GM12878 (cell line): ENCODE data around the gene ANKRD55. TPM values are rescaled to one million over a fixed set of nuclear protein-coding genes. Genes with fewer than 3 reads are reported as not detected.

Experiments
- ATAC-seq: fragments of 200-7000 bp; cut with Tn5 transposase; 3 replicates; pipeline ENCODE4 v1.9.1; 2020; ENCODE audit warnings: mild to moderate bottlenecking, moderate library complexity
- BruUV-seq: library from RNA; stranded (reverse); fragments of 400-500 nt; replicated peaks from 2 replicates; lab custom pipeline; 2021; lab: Mats Ljungman, UMichigan
- CTCF ChIA-PET: fragments of 300-600 bp; sonication (Branson Sonifier 250); formaldehyde crosslinking; extraction: SDS; loops from one replicate; lab custom pipeline; 2021; ENCODE audit warnings: inconsistent platforms; lab: Yijun Ruan, JAX
- POLR2A ChIA-PET: fragments of 350-600 bp; formaldehyde crosslinking; extraction: SDS; loops from one replicate; lab custom pipeline; 2021; ENCODE audit warnings: inconsistent platforms; lab: Charles Lee
- RAD21 ChIA-PET: fragments of 300-600 bp; sonication (Branson Sonifier 250); formaldehyde crosslinking; loops from one replicate; lab custom pipeline; 2023; ENCODE audit warnings: antibody characterized with exemption; ENCODE audit not compliant: unreplicated experiment; lab: Charles Lee
- SMC1A ChIA-PET: fragments of 300-600 bp; sonication (Branson Sonifier 250); formaldehyde crosslinking; loops from one replicate; lab custom pipeline; 2023; ENCODE audit not compliant: unreplicated experiment, uncharacterized antibody; lab: Charles Lee
- DNase-seq: peaks from one replicate; pipeline ENCODE4 v3.0.0-alpha.2; 2011; ENCODE audit warnings: low read depth, low spot score
- FAIRE-seq: peaks from 3 replicates; lab custom pipeline; 2011; peaks lifted over from hg19 to GRCh38; lab: Jason Lieb, UNC
- H2AFZ ChIP-seq: 2 replicates; pipeline ENCODE4 v1.6.0; 2011; ENCODE audit warnings: low read depth, low read length, control low read depth; ENCODE audit not compliant: control insufficient read depth
- H3K27ac ChIP-seq: 2 replicates; pipeline ENCODE4 v1.5.1; 2011; ENCODE audit warnings: control low read depth; ENCODE audit not compliant: control insufficient read depth, insufficient read depth
- H3K27me3 ChIP-seq, 2 experiments: replicated peaks in 1 of 2; 2 replicates each; pipeline versions ENCODE4 v1.6.0 to v1.6.1; 2011; ENCODE audit warnings: low read length in 1 of 2; ENCODE audit not compliant: control insufficient read depth in 2 of 2, insufficient read depth in 2 of 2
- H3K36me3 ChIP-seq, 2 experiments: 2 replicates each; pipeline ENCODE4 v1.5.1; 2011; ENCODE audit warnings: low read length in 1 of 2; ENCODE audit not compliant: control insufficient read depth in 2 of 2, insufficient read depth in 2 of 2
- H3K4me1 ChIP-seq: 2 replicates; pipeline ENCODE4 v1.6.1; 2011; ENCODE audit warnings: mild to moderate bottlenecking, low read length, moderate library complexity, mixed read lengths; ENCODE audit not compliant: control insufficient read depth, insufficient read depth
- H3K4me2 ChIP-seq: 2 replicates; pipeline ENCODE4 v1.6.0; 2011; ENCODE audit warnings: control low read depth; ENCODE audit not compliant: control insufficient read depth, insufficient read depth
- H3K4me3 ChIP-seq: fragments of 200-600 bp; sonication (generic); 2 replicates; pipeline ENCODE4 v1.5.1; 2016
- H3K79me2 ChIP-seq: 2 replicates; pipeline ENCODE4 v1.6.0; 2011; ENCODE audit warnings: low read length; ENCODE audit not compliant: control insufficient read depth, insufficient read depth
- H3K9ac ChIP-seq: 2 replicates; pipeline ENCODE4 v1.8.0; 2011; ENCODE audit warnings: low read length, control low read depth, mixed read lengths; ENCODE audit not compliant: control insufficient read depth, insufficient read depth
- H3K9me3 ChIP-seq: replicated peaks from 3 replicates; pipeline ENCODE4 v1.5.1; 2011; ENCODE audit warnings: mild to moderate bottlenecking, low read length; ENCODE audit not compliant: control insufficient read depth, insufficient read depth
- H4K20me1 ChIP-seq: 2 replicates; pipeline ENCODE4 v1.6.0; 2011; ENCODE audit not compliant: control insufficient read depth, insufficient read depth
- CBFB ChIP-seq: IDR thresholded peaks from 2 replicates; pipeline ENCODE4 v1.6.1; 2016; ENCODE audit warnings: antibody characterized with exemption, low read depth
- CEBPB ChIP-seq, 2 experiments: fragments of 150-350 bp in 1 of 2; IDR thresholded peaks; 2 replicates each; pipeline ENCODE4 v1.6.1; 2012 to 2014; ENCODE audit warnings: low read depth in 2 of 2, low read length in 2 of 2, borderline replicate concordance in 1 of 2, inconsistent platforms in 1 of 2
- CREB1 ChIP-seq: IDR thresholded peaks from 2 replicates; pipeline ENCODE4 v1.6.1; 2012; ENCODE audit warnings: low read depth, mild to moderate bottlenecking, inconsistent platforms
- CREM ChIP-seq: IDR thresholded peaks from 2 replicates; pipeline ENCODE4 v1.6.1; 2014; ENCODE audit warnings: antibody characterized with exemption, low read depth
- IRF4 ChIP-seq: IDR thresholded peaks from 2 replicates; pipeline ENCODE4 v1.6.1; 2011; ENCODE audit warnings: low read depth, low read length
- MEF2B ChIP-seq: fragments of 450-650 bp; IDR thresholded peaks from 2 replicates; pipeline ENCODE4 v1.6.1; 2018; ENCODE audit warnings: mild to moderate bottlenecking, moderate library complexity; ENCODE audit not compliant: partially characterized antibody, poor library complexity, severe bottlenecking
- MXI1 ChIP-seq: fragments of 150-350 bp; IDR thresholded peaks from 2 replicates; pipeline ENCODE4 v1.6.1; 2011; ENCODE audit warnings: low read depth, mild to moderate bottlenecking, inconsistent platforms, low read length, improper control_type of control experiment
- MYB ChIP-seq: fragments of 150-350 bp; IDR thresholded peaks from 2 replicates; pipeline ENCODE4 v1.6.1; 2014; ENCODE audit warnings: mild to moderate bottlenecking, low read depth, low read length, borderline replicate concordance
- NBN ChIP-seq: fragments of 450-650 bp; IDR thresholded peaks from 2 replicates; pipeline ENCODE4 v1.6.1; 2016
- NR2C2 ChIP-seq: IDR thresholded peaks from 2 replicates; pipeline ENCODE4 v1.6.1; 2011; ENCODE audit warnings: borderline replicate concordance, low read depth; ENCODE audit not compliant: control insufficient read depth, insufficient read length
- PAX8 ChIP-seq: fragments of 450-650 bp; IDR thresholded peaks from 2 replicates; pipeline ENCODE4 v1.6.1; 2017; ENCODE audit warnings: mild to moderate bottlenecking, moderate library complexity
- WGBS: methylation state at CpG from one replicate; pipeline ENCODE4 v1.1.6; 2016; ENCODE audit warnings: low lambda C conversion rate; ENCODE audit not compliant: insufficient replicate concordance, insufficient coverage; ENCODE audit errors: missing lambda C conversion rate; 5-methylcytosine and 5-hydroxymethylcytosine counted together
- in situ Hi-C: fragments of 300-500 bp; cut with MboI; formaldehyde crosslinking; loops from 9 replicates; pipeline ENCODE4 v1.14.3; 2018; ENCODE audit warnings: mixed read lengths
- intact Hi-C: fragments of 100-400 bp; cut with micrococcal nuclease; formaldehyde crosslinking; loops from one replicate; pipeline ENCODE4 v1.14.2; 2022; ENCODE audit not compliant: unreplicated experiment
- polyA plus RNA-seq, 11 experiments: library from polyadenylated mRNA; depleted of rRNA in 4 of 11; unstranded in 6 of 11; stranded (reverse) in 5 of 11; fragments of >200 nt; fragmentation: Nextera tagmentation in 4 of 11; fragmentation: Illumina TruSeq in 1 of 11; extraction: Ambion mirVana in 4 of 11; extraction: Trizol in 1 of 11; gene quantifications; 1 replicate in 1 of 11; 2 replicates in 10 of 11; pipeline versions ENCODE4 v1.2.1 to v1.2.3, GENCODE V29; 2011 to 2016; ENCODE audit warnings: inconsistent platforms in 2 of 11, missing spikeins in 2 of 11, low read depth in 1 of 11
- total RNA-seq, 4 experiments: library from RNA; depleted of rRNA in 3 of 4; stranded (reverse); fragments of >200 nt in 3 of 4; fragmentation: Illumina TruSeq in 1 of 4; extraction: Trizol in 1 of 4; gene quantifications; 2 replicates each; pipeline versions ENCODE4 v1.2.1 to v1.2.3, GENCODE V29; 2013 to 2021
- TF ChIP-seq, protein P1 (sequence below): IDR thresholded peaks from 2 replicates; pipeline ENCODE4 v1.6.1; 2012; ENCODE audit warnings: low read depth, low read length, improper control_type of control experiment
- TF ChIP-seq, protein P2 (sequence below), 3 experiments: IDR thresholded peaks in 2 of 3; conservative IDR thresholded peaks in 1 of 3; 2 replicates each; pipeline ENCODE4 v1.5.1; 2011; ENCODE audit warnings: low read depth in 3 of 3, low read length in 3 of 3, mild to moderate bottlenecking in 3 of 3, control low read depth in 2 of 3, moderate library complexity in 2 of 3, inconsistent platforms in 1 of 3, mixed read lengths in 1 of 3; ENCODE audit not compliant: control insufficient read depth in 2 of 3, insufficient read depth in 1 of 3; ENCODE audit errors: extremely low read depth in 1 of 3
- TF ChIP-seq, protein P3 (sequence below): fragments of 450-650 bp; IDR thresholded peaks from 2 replicates; pipeline ENCODE4 v1.6.1; 2016; ENCODE audit warnings: mild to moderate bottlenecking

Gene ANKRD55
- total and polyA plus RNA-seq, 10 of the 15 experiments (the other 5 are each of a cell fraction or from before 2014, with no cell fraction given) = 0.04 TPM; not detected in 9

DNA sequence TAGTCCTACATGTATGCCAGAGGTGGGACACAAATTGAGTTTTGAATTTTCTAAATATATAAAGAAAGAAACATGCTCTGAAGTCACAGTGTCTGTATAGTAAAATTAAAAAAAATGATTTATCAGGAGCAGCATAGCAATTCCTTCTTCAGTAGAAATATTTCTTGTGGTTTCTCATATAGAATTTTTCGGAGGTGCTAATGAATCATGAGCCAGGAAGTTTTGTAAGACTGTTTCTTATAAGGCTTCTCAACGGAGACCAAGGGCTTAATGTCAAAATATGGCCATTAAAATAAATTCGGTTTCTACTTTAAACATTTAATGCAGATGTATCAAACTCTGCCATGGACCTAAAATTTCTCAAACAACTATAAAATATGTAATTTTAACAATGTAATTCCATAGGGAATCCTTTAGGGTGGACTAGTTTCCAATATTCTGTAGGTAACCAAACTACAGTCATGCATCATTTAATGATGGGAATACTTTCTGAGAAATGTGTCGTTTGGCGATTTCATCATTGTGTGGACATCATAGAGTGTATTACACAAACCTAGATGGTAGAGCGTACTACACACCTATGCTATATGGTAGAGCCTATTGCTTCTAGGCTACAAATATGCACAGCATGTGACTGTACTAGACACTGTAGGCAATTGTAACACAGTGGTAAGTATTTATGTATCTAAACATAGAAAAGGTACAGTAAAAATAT, 66.3 kb downstream of the ANKRD55 start:
- Histone ChIP-seq H3K36me3 (no peaks in the 10 kb centered on the region), H2AFZ (no peak overlapping the region), H3K9ac (no peak overlapping the region), H3K27ac (no peak overlapping the region), H3K27me3 (no peaks in the 10 kb centered on the region; a peak in 2 of 4 replicates), H3K4me3 (no peak overlapping the region), H4K20me1 (no peaks in the 10 kb centered on the region), H3K4me2 (no peak overlapping the region), H3K4me1 (no peaks in the 10 kb centered on the region), H3K79me2 (no peaks in the 10 kb centered on the region), H3K9me3 (no peaks in the 10 kb centered on the region)
- POLR2A ChIA-PET = interaction anchor here (0.6 kb wide), 1 partner anchor 11 kb away, joined by 3 read pairs; no protein-coding TSS in a partner anchor
- in situ Hi-C loops = no loop called here
- RAD21 ChIA-PET = no interaction called here
- SMC1A ChIA-PET = interaction anchor here (0.6 to 1.3 kb wide), 2 partner anchors 12 to 34 kb away, joined by 4 read pairs; no protein-coding TSS in a partner anchor
- FAIRE-seq (no peak), DNase-seq (no peak), ATAC-seq (no peak)
- TF ChIP-seq CREB1 = no peak
- TF ChIP-seq MXI1 = no peak
- TF ChIP-seq, protein P1, sequence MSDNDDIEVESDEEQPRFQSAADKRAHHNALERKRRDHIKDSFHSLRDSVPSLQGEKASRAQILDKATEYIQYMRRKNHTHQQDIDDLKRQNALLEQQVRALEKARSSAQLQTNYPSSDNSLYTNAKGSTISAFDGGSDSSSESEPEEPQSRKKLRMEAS = no peak
- TF ChIP-seq, protein P2, sequence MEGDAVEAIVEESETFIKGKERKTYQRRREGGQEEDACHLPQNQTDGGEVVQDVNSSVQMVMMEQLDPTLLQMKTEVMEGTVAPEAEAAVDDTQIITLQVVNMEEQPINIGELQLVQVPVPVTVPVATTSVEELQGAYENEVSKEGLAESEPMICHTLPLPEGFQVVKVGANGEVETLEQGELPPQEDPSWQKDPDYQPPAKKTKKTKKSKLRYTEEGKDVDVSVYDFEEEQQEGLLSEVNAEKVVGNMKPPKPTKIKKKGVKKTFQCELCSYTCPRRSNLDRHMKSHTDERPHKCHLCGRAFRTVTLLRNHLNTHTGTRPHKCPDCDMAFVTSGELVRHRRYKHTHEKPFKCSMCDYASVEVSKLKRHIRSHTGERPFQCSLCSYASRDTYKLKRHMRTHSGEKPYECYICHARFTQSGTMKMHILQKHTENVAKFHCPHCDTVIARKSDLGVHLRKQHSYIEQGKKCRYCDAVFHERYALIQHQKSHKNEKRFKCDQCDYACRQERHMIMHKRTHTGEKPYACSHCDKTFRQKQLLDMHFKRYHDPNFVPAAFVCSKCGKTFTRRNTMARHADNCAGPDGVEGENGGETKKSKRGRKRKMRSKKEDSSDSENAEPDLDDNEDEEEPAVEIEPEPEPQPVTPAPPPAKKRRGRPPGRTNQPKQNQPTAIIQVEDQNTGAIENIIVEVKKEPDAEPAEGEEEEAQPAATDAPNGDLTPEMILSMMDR (IDR thresholded peaks at IDR 0.05 in 2 of 3, conservative IDR thresholded peaks at IDR 0.05 in 1 of 3; ENCODE audit: control insufficient read depth in 2 of 3, extremely low read depth in 1 of 3, insufficient read depth in 1 of 3, low read depth in 3 of 3, low read length in 3 of 3) = no peak
- TF ChIP-seq, protein P3, sequence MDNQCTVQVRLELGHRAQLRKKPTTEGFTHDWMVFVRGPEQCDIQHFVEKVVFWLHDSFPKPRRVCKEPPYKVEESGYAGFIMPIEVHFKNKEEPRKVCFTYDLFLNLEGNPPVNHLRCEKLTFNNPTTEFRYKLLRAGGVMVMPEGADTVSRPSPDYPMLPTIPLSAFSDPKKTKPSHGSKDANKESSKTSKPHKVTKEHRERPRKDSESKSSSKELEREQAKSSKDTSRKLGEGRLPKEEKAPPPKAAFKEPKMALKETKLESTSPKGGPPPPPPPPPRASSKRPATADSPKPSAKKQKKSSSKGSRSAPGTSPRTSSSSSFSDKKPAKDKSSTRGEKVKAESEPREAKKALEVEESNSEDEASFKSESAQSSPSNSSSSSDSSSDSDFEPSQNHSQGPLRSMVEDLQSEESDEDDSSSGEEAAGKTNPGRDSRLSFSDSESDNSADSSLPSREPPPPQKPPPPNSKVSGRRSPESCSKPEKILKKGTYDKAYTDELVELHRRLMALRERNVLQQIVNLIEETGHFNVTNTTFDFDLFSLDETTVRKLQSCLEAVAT = no peak
- TF ChIP-seq CREM = no peak
- TF ChIP-seq MYB = no peak
- TF ChIP-seq IRF4 = no peak
- no peak for TF ChIP-seq PAX8
- TF ChIP-seq CEBPB (IDR thresholded peaks at IDR 0.05; ENCODE audit: borderline replicate concordance in 1 of 2, low read depth in 2 of 2, low read length in 2 of 2) = no peak
- TF ChIP-seq NR2C2 = no peak
- TF ChIP-seq CBFB = no peak
- no peak for TF ChIP-seq MEF2B
- no peak for TF ChIP-seq NBN
- no TSS peak for BruUV-seq
- CTCF ChIA-PET = interaction anchor here (0.7 to 1.1 kb wide), 2 partner anchors 41 to 184 kb away, joined by 3 to 4 read pairs; no protein-coding TSS in a partner anchor
- WGBS = 56% methylated on average over 6 of the region's 6 CpGs
- intact Hi-C loops = no loop called here
